OCI-LY3 (cell line): ENCODE measurements around the gene DTD1.

Experiments
- EZH2phosphoT487 ChIP-seq: fragments of 200-600 bp; shearing (Covaris generic); IDR thresholded peaks from 2 replicates; pipeline ENCODE4 v1.6.1; 2018; ENCODE audit warnings: antibody characterized with exemption, mixed run types, low read depth
- TF ChIP-seq, protein P1 (sequence below): fragments of 200-600, 300-600 bp; sonication (generic); IDR thresholded peaks from 2 replicates; pipeline ENCODE4 v1.5.1; 2014; ENCODE audit warnings: antibody characterized with exemption, low read length, low read depth

DNA sequence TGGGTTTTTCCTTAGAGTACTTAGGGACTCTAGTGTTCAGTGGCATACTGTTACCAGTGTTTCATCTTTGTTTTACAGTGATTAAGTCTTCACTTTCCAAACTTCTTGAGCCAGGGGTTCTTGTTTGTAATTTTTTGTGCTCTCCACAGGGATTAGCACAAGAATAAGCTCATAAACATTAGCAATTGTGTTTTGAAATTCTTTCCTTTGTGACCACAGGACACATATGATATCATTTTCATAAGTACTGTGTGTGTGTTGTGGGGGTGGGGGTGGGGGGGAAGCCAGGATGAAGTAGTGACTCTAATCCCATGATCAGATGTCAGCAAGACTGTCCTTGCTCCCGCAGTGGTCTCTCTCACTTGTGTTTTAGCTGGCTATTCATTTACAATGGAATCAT is 124.3 kb downstream of the DTD1 start:
- TF ChIP-seq, protein P1, sequence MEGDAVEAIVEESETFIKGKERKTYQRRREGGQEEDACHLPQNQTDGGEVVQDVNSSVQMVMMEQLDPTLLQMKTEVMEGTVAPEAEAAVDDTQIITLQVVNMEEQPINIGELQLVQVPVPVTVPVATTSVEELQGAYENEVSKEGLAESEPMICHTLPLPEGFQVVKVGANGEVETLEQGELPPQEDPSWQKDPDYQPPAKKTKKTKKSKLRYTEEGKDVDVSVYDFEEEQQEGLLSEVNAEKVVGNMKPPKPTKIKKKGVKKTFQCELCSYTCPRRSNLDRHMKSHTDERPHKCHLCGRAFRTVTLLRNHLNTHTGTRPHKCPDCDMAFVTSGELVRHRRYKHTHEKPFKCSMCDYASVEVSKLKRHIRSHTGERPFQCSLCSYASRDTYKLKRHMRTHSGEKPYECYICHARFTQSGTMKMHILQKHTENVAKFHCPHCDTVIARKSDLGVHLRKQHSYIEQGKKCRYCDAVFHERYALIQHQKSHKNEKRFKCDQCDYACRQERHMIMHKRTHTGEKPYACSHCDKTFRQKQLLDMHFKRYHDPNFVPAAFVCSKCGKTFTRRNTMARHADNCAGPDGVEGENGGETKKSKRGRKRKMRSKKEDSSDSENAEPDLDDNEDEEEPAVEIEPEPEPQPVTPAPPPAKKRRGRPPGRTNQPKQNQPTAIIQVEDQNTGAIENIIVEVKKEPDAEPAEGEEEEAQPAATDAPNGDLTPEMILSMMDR, result no peak
- no peak for TF ChIP-seq EZH2phosphoT487
